Retina (tissue), 1 donor: Measurements from ENCODE around the gene TNS3.

ENCODE experiments used
- DNase-seq: peaks from one replicate; pipeline ENCODE4 v3.0.0-alpha.2; 2016

Gene TNS3

GRCh38 chr7:47502240-47502877, 79.6 kb downstream of the TNS3 start:
- DNase-seq = no peak

- DNase-seq = peak; percentile 68
Measured at GRCh38 chr7:47501406-47501805, 80.5 kb downstream of the TNS3 start.

GRCh38 chr7:47500103-47500563, 81.8 kb downstream of the TNS3 start:
- DNase-seq = no peak

GRCh38 chr7:47498229-47499056, 83.5 kb downstream of the TNS3 start:
- no peak for DNase-seq

- peak; percentile 37 for DNase-seq
Measured at GRCh38 chr7:47497367-47498096, 84.4 kb downstream of the TNS3 start.

- DNase-seq = no peak
Measured at GRCh38 chr7:47496666-47497065, 85.2 kb downstream of the TNS3 start.

GRCh38 chr7:47496056-47496665, 85.8 kb downstream of the TNS3 start:
- no peak for DNase-seq

GRCh38 chr7:47493976-47494911, 87.7 kb downstream of the TNS3 start:
- DNase-seq = no peak

- DNase-seq = peak; percentile 38
Measured at GRCh38 chr7:47492716-47493325, 89.1 kb downstream of the TNS3 start.

GRCh38 chr7:47490501-47491265, 91.2 kb downstream of the TNS3 start:
- no peak for DNase-seq

- DNase-seq = no peak
Measured at GRCh38 chr7:47489624-47490023, 92.3 kb downstream of the TNS3 start.

GRCh38 chr7:47488969-47489342, 93.0 kb downstream of the TNS3 start:
- DNase-seq = peak; percentile 74

GRCh38 chr7:47488201-47488968, 93.5 kb downstream of the TNS3 start:
- DNase-seq = peak; percentile 48

- no peak for DNase-seq
Measured at GRCh38 chr7:47485640-47486435, 96.1 kb downstream of the TNS3 start.

- DNase-seq = peak; percentile 33
Measured at GRCh38 chr7:47484923-47485639, 96.8 kb downstream of the TNS3 start.

- DNase-seq = no peak
Measured at GRCh38 chr7:47484457-47484856, 97.5 kb downstream of the TNS3 start.

GRCh38 chr7:47483604-47484273, 98.2 kb downstream of the TNS3 start:
- no peak for DNase-seq
